ENCODE data around the gene PNPLA1. TPM values are rescaled to one million over a fixed set of nuclear protein-coding genes. Genes with fewer than 3 reads are reported as not detected.

Gene PNPLA1
- total and polyA plus RNA-seq, 10 of the 15 experiments (the other 5 are each of a cell fraction or from before 2014, with no cell fraction given), result 0.04 TPM; not detected in 9

DNA sequence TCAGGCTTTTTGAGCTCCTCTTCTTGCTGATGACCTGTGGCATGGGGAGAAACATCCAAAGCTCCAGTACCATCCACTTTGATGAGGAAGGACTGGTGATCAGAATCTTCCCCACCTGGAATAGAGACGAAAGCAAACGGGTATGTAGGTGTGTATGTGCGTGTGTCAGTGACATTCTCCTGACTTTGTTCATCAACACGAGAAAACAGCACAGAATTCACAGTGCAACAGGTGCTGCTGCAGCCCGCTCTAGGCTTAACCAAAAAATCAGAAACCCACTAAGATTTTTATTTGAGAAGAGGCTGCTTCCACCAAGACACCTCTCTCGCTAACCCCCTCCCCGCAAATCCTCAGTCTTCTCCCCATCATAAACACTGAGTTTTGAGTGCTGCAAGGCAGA, 58.7 kb downstream of the PNPLA1 start:
- RAD21 ChIA-PET (ENCODE audit: unreplicated experiment), result interaction anchor here (1.3 kb wide), 1 partner anchor 8 kb away, joined by 5 read pairs; the partner anchor contains the start of gene BNIP5
- no peaks in the 10 kb centered on the region for H3K79me2 ChIP-seq (ENCODE audit: control insufficient read depth, insufficient read depth, low read length)
- no peaks in the 10 kb centered on the region for H3K36me3 ChIP-seq (ENCODE audit: control insufficient read depth in 2 of 2, insufficient read depth in 2 of 2, low read length in 1 of 2)
- H3K9me3 ChIP-seq (replicated peaks; ENCODE audit: control insufficient read depth, insufficient read depth, low read length), result no peaks in the 10 kb centered on the region
- H3K4me3 ChIP-seq, result no peak overlapping the region
- in situ Hi-C loops (cut with MboI) (no loop called here), intact Hi-C loops (cut with micrococcal nuclease; ENCODE audit: unreplicated experiment) (no loop called here)
- no peaks in the 10 kb centered on the region for H3K4me1 ChIP-seq (ENCODE audit: control insufficient read depth, insufficient read depth, low read length)
- no TSS peak for BruUV-seq (replicated peaks)
- no peak overlapping the region for H3K4me2 ChIP-seq (ENCODE audit: control insufficient read depth, insufficient read depth)
- SMC1A ChIA-PET (ENCODE audit: uncharacterized antibody, unreplicated experiment), result interaction anchor here (1.2 to 3.3 kb wide), 3 partner anchors 12 to 30 kb away, joined by 3 to 13 read pairs (median 5); no protein-coding TSS in a partner anchor
- POLR2A ChIA-PET, result interaction anchor here (1.3 kb wide), 1 partner anchor 12 kb away, joined by 4 read pairs; no protein-coding TSS in a partner anchor
- no peak for ATAC-seq
- CTCF ChIA-PET, result interaction anchor here (4.2 kb wide), 1 partner anchor 26 kb away, joined by 19 read pairs; no protein-coding TSS in a partner anchor
- FAIRE-seq, result no peak
- TF ChIP-seq MAX (IDR thresholded peaks at IDR 0.05; ENCODE audit: low read depth, low read length), result no peak
- TF ChIP-seq USF2 (IDR thresholded peaks at IDR 0.05; ENCODE audit: borderline replicate concordance, low read depth, low read length), result no peak
- TF ChIP-seq, protein P1, sequence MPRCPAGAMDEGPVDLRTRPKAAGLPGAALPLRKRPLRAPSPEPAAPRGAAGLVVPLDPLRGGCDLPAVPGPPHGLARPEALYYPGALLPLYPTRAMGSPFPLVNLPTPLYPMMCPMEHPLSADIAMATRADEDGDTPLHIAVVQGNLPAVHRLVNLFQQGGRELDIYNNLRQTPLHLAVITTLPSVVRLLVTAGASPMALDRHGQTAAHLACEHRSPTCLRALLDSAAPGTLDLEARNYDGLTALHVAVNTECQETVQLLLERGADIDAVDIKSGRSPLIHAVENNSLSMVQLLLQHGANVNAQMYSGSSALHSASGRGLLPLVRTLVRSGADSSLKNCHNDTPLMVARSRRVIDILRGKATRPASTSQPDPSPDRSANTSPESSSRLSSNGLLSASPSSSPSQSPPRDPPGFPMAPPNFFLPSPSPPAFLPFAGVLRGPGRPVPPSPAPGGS (IDR thresholded peaks at IDR 0.05; ENCODE audit: borderline replicate concordance, insufficient read depth, low read depth, low read length, poor library complexity, severe bottlenecking), result no peak
- no peak for TF ChIP-seq ZNF687 (IDR thresholded peaks at IDR 0.05)
- TF ChIP-seq ESRRA (IDR thresholded peaks at IDR 0.05; ENCODE audit: low read length), result no peak
- H3K9ac ChIP-seq (ENCODE audit: control insufficient read depth, insufficient read depth, low read length), result no peak overlapping the region
- 43% methylated on average over 7 of the region's 7 CpGs for WGBS (ENCODE audit: insufficient coverage, insufficient replicate concordance, low lambda C conversion rate, missing lambda C conversion rate)
- no peak for DNase-seq (ENCODE audit: low read depth, low spot score)
- H3K27me3 ChIP-seq (replicated peaks in 1 of 2; ENCODE audit: control insufficient read depth in 2 of 2, insufficient read depth in 2 of 2, low read length in 1 of 2), result 0 out of 4 replicates have a peak, but pooled peaks cover 0 to 3% of the 10 kb centered on the region in 2 experiments
- H2AFZ ChIP-seq (ENCODE audit: control insufficient read depth, low read depth, low read length), result no peak overlapping the region
- H4K20me1 ChIP-seq (ENCODE audit: control insufficient read depth, insufficient read depth), result no peaks in the 10 kb centered on the region
- no peak overlapping the region for H3K27ac ChIP-seq (ENCODE audit: control insufficient read depth, insufficient read depth)
